ENCODE measurements around the gene ZNF730. TPM values are rescaled to one million over a fixed set of nuclear protein-coding genes. Genes with fewer than 3 reads are reported as not detected.
"Not testable (repeated sequence)": the region's sequence is repeated elsewhere in the genome, so short reads cannot be mapped to it uniquely, and the experiment has no call there.

The ZNF730 gene
- total RNA-seq, 2 experiments from 2014 or later: 2.1 to 3.8 TPM

DNA sequence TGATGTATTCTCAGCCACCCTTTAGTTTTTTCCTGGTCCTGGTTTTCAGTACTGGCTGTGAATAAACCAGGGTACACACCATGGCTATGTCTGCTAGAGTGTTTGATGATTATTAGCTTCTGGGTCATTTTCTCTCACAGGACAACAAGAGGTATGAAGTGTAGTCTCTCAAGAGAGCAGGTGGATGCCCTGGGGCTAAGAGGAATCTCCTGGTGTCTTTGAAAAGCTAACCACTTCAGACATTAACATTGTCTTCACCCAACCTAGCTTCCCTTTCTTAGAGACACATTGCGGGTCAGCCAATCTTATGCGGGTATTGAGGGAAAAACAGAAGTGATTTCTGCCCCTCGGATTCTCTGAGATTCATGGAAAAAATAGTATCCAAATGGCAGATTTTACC lies 1.6 kb downstream of the ZNF730 start:
- POLR2A ChIA-PET: no interaction called here
- H3K4me1 Mint-ChIP-seq: peaks cover 6% of the 10 kb centered on the region
- H3K27ac Mint-ChIP-seq: no peak overlapping the region
- H3K27me3 Mint-ChIP-seq: peaks cover 15% of the 10 kb centered on the region
- DNase-seq (no peak), ATAC-seq (no peak)
- intact Hi-C loops (cut with DNase I, micrococcal nuclease): loop anchor here in 1 of 2 experiments (10.0 kb wide), 1 partner anchor 156 kb away; no protein-coding TSS in a partner anchor
- peaks cover 5% of the 10 kb centered on the region for H3K9me3 Mint-ChIP-seq (ENCODE audit: low read depth)
- H3K36me3 Mint-ChIP-seq (ENCODE audit: low read depth): peaks cover 12% of the 10 kb centered on the region
- no peak overlapping the region for H3K4me3 Mint-ChIP-seq
- CTCF ChIA-PET: interaction anchor here (0.7 kb wide), 1 partner anchor 192 kb away, joined by 3 read pairs; no protein-coding TSS in a partner anchor

DNA sequence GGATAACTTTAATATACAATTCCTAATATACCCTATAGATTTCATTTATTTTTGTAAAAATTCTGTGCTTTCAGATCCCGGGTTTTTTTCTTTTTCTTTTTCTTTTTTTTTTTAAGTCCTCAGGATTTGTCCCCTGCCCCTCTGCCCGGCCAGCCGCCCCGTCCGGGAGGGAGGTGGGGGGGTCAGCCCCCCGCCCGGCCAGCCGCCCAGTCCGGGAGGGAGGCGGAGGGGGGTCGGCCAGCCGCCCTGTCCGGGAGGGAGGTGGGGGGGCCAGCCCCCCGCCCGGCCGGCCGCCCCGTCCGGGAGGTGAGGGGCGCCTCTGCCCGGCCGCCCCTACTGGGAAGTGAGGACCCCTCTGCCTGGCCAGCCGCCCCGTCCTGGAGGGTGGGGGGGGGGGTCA lies 17.4 kb downstream of the ZNF730 start:
- H3K27me3 Mint-ChIP-seq; intact Hi-C loops (cut with DNase I, micrococcal nuclease); DNase-seq; CTCF ChIA-PET; H3K4me3 Mint-ChIP-seq; H3K4me1 Mint-ChIP-seq; H3K9me3 Mint-ChIP-seq (ENCODE audit: low read depth); H3K27ac Mint-ChIP-seq; ATAC-seq; H3K36me3 Mint-ChIP-seq (ENCODE audit: low read depth); POLR2A ChIA-PET: not testable (repeated sequence)

DNA sequence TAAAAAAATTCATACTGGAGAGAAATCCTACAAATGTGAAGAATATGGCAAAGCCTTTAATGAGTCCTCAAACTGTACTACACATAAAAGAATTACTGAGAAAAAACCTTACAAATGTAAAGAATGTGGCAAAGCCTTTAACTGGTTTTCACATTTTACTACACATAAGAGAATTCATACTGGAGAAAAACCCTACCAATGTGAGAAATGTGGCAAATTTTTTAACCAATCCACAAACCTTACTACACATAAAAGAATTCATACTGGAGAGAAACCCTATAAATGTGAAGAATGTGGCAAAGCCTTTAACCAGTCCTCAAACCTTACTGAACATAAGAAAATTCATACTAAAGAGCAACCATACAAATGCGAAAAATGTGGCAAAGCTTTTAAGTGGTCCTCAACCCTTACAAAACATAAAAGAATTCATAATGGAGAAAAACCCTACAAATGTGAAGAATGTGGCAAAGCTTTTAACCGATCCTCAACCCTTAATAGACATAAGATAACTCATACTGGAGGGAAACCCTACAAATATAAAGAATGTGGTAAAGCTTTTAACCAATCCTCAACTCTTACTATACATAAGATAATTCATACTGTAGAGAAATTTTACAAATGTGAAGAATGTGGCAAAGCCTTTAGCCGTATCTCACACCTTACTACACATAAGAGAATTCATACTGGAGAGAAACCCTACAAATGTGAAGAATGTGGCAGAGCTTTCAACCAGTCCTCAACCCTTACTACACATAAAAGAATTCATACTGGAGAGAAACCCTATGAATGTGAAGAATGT lies 29.0 kb downstream of the ZNF730 start:
- peaks cover 37% of the 10 kb centered on the region for H3K9me3 Mint-ChIP-seq (ENCODE audit: low read depth)
- no peaks in the 10 kb centered on the region for H3K27me3 Mint-ChIP-seq
- H3K36me3 Mint-ChIP-seq (ENCODE audit: low read depth): peaks cover 13% of the 10 kb centered on the region
- DNase-seq (no peak), ATAC-seq (no peak)
- no peaks in the 10 kb centered on the region for H3K4me1 Mint-ChIP-seq
- H3K4me3 Mint-ChIP-seq: no peak overlapping the region
- POLR2A ChIA-PET: no interaction called here
- CTCF ChIA-PET: no interaction called here
- H3K27ac Mint-ChIP-seq: no peak overlapping the region
- intact Hi-C loops (cut with DNase I, micrococcal nuclease): no loop called here

DNA sequence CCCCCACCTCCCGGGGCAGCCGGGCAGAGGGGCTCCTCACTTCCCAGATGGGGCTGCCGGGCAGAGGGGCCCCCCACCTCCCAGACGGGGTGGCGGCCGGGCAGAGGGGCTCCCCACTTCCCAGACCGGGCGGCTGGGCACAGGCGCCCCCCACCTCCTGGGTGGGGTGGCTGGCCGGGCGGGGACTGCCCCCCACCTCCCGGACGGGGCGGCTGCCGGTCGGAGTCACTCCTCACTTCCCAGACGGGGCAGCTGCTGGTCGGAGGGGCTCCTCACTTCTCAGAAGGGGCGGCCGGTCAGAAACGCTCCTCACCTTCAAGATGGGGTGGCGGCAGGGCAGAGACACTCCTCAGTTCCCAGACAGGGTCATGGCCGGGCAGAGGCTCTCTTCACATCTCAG lies 43.9 kb downstream of the ZNF730 start:
- DNase-seq (no peak), ATAC-seq (no peak)
- H3K9me3 Mint-ChIP-seq (ENCODE audit: low read depth): peaks cover 15% of the 10 kb centered on the region
- CTCF ChIA-PET: no interaction called here
- H3K4me3 Mint-ChIP-seq: no peak overlapping the region
- H3K27me3 Mint-ChIP-seq: no peaks in the 10 kb centered on the region
- H3K4me1 Mint-ChIP-seq: no peaks in the 10 kb centered on the region
- H3K27ac Mint-ChIP-seq: no peak overlapping the region
- POLR2A ChIA-PET: no interaction called here
- no peaks in the 10 kb centered on the region for H3K36me3 Mint-ChIP-seq (ENCODE audit: low read depth)
- intact Hi-C loops (cut with DNase I, micrococcal nuclease): no loop called here

DNA sequence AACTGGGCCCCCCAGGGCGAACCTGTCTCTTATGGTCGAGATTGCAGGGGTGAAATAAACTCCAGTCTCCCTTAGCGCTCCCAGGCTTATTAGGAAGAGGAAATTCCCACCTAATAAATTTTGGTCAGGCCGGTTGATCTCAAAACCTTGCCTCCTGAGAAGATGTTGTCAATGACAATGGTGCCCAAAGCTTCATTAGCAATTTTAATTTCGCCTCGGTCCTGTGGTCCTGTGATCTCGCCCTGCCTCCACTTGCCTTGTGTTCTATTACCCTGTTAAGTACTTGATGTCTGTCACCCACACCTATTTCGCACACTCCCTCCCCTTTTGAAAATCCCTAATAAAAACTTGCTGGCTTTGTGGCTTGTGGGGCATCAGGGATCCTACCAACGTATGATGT lies 51.5 kb downstream of the ZNF730 start:
- POLR2A ChIA-PET; H3K27ac Mint-ChIP-seq; intact Hi-C loops (cut with DNase I, micrococcal nuclease); H3K36me3 Mint-ChIP-seq (ENCODE audit: low read depth); H3K4me3 Mint-ChIP-seq; H3K27me3 Mint-ChIP-seq; H3K9me3 Mint-ChIP-seq (ENCODE audit: low read depth); DNase-seq; H3K4me1 Mint-ChIP-seq; CTCF ChIA-PET; ATAC-seq: not testable (repeated sequence)

DNA sequence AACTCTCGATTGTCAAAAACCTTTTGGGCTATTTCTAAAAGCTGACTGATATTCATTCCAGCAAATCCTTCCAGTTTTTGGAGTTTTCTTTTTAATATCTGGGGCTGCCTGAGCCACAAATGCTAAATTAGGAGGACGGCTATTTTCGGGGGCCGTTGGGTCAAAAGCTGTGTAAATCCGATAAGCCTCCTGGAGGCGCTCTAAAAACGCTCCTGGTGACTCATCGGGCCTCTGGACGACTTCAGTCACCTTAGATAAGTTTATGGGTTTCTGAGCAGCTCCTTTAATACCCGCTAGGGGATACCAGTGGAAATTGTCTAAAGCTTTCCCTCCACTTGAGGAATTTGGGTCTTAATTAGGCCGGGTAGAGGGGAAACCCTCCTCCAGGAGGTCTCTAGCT lies 66.4 kb downstream of the ZNF730 start:
- ChIA-PET POLR2A (no interaction called here), CTCF (interaction anchor here (0.6 kb wide), 1 partner anchor 261 kb away, joined by 3 read pairs; no protein-coding TSS in a partner anchor)
- no peak for DNase-seq
- Mint-ChIP-seq H3K27ac (no peak overlapping the region), H3K4me3 (no peak overlapping the region), H3K9me3 (ENCODE audit: low read depth) (peaks cover 10% of the 10 kb centered on the region), H3K4me1 (no peaks in the 10 kb centered on the region), H3K36me3 (ENCODE audit: low read depth) (no peaks in the 10 kb centered on the region), H3K27me3 (peaks cover 2% of the 10 kb centered on the region)
- intact Hi-C loops (cut with DNase I, micrococcal nuclease): no loop called here
- no peak for ATAC-seq

DNA sequence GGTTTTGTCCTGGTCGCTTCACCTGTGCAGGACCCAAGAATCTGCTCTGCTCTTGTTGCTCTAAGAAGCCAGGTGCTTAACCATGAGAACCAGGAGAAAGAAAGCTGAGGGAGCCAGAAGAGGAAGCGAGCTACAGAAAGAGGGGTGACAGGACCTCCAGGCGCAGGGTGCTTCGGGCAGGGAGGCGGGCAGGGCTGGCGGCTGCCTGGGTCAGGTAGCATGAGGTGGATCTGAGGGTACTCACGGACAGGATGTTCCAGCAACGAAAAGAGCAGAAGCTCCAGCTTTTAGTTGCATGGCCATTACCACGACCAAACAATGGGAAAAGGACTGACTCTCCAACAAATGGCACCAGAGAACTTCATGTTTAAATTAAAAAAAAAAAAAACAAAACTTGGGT lies 73.5 kb downstream of the ZNF730 start:
- Mint-ChIP-seq H3K27me3 (no peaks in the 10 kb centered on the region), H3K27ac (no peak overlapping the region), H3K36me3 (ENCODE audit: low read depth) (peaks cover 1% of the 10 kb centered on the region), H3K4me3 (no peak overlapping the region), H3K4me1 (no peaks in the 10 kb centered on the region), H3K9me3 (ENCODE audit: low read depth) (peaks cover 11% of the 10 kb centered on the region)
- intact Hi-C loops (cut with DNase I, micrococcal nuclease): no loop called here
- ATAC-seq (no peak), DNase-seq (no peak)
- POLR2A ChIA-PET: no interaction called here
- CTCF ChIA-PET: no interaction called here

Other genes with a start within 250 kb of the ZNF730 start
- not detected for gene ZNF728, start 113.8 kb upstream of the ZNF730 start, total RNA-seq
- 10 to 100 TPM; 15.1 to 19.1 TPM for gene ZNF724, start 133.4 kb downstream of the ZNF730 start, total RNA-seq